A549 (cell line): ENCODE measurements around the gene CREM.

Experiments
- CEBPB ChIP-seq, 2 experiments: fragments of >200 bp in 1 of 2; sonication (Bioruptor Twin) in 1 of 2; formaldehyde crosslinking in 1 of 2; IDR thresholded peaks; 2 replicates each; pipeline ENCODE4 v1.6.1; 2012 to 2016
- EHF ChIP-seq: fragments of 250-450 bp; sonication (Bioruptor Pico); IDR thresholded peaks from 2 replicates; pipeline ENCODE4 v1.5.0; 2020; ENCODE audit warnings: mild to moderate bottlenecking
- ESRRA ChIP-seq: fragments of 150-350 bp; IDR thresholded peaks from 2 replicates; pipeline ENCODE4 v1.6.1; 2014; ENCODE audit warnings: mild to moderate bottlenecking, low read length, borderline replicate concordance
- MAZ ChIP-seq: fragments of 150-350 bp; IDR thresholded peaks from 2 replicates; pipeline ENCODE4 v1.6.1; 2014; ENCODE audit warnings: antibody characterized with exemption, low read depth, low read length, borderline replicate concordance
- MYC ChIP-seq: IDR thresholded peaks from 2 replicates; pipeline ENCODE4 v1.6.1; 2012; ENCODE audit warnings: mild to moderate bottlenecking, inconsistent platforms, low read length, improper control_type of control experiment, borderline replicate concordance
- POLR2A ChIP-seq: IDR thresholded peaks from 2 replicates; pipeline ENCODE4 v1.6.1; 2012; ENCODE audit warnings: mild to moderate bottlenecking, low read length
- POLR2AphosphoS2 ChIP-seq: conservative IDR thresholded peaks from 2 replicates; pipeline ENCODE4 v1.6.1; 2012; ENCODE audit warnings: low read length, improper control_type of control experiment, inconsistent platforms
- RAD21 ChIP-seq, 2 experiments: fragments of >200 bp in 1 of 2; sonication (Bioruptor Twin) in 1 of 2; formaldehyde crosslinking in 1 of 2; IDR thresholded peaks in 1 of 2; conservative IDR thresholded peaks in 1 of 2; 2 replicates in 1 of 2; 3 replicates in 1 of 2; pipeline ENCODE4 v1.6.1; 2012 to 2018; ENCODE audit warnings: inconsistent platforms in 1 of 2
- SMC3 ChIP-seq: fragments of >200 bp; sonication (Bioruptor Twin); formaldehyde crosslinking; IDR thresholded peaks from 3 replicates; pipeline ENCODE4 v1.6.1; 2018; ENCODE audit warnings: inconsistent platforms
- TF ChIP-seq, protein P1 (sequence below): fragments of 250-450 bp; sonication (Bioruptor Pico); IDR thresholded peaks from 2 replicates; pipeline ENCODE4 v1.5.0; 2021; ENCODE audit warnings: mild to moderate bottlenecking, moderate library complexity, borderline replicate concordance
- TF ChIP-seq, protein P2 (sequence below): fragments of >200 bp; sonication (Bioruptor Twin); formaldehyde crosslinking; IDR thresholded peaks from 3 replicates; pipeline ENCODE4 v1.5.1; 2016
- TF ChIP-seq, protein P3 (sequence below): fragments of 150-350 bp; IDR thresholded peaks from 2 replicates; pipeline ENCODE4 v1.6.1; 2014; ENCODE audit warnings: low read depth, mild to moderate bottlenecking, low read length

DNA sequence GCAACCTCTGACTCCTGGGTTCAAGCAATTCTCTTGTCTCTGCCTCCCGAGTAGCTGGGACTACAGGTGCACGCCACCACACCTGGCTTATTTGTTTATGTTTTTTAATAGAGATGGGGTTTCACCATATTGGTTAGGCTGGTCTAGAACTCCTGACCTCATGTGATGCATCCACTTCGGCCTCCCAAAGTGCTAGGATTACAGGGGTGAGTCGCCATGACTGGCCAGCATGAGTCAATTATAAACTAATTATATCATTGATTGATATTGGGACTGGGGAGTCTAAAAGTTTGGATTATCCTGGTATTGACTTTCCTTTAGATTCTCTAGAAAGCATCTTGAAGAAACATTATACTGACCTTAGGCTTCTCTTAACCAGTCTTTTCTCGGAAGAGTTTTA is 135.8 kb downstream of the CREM start:
- no peak for TF ChIP-seq ESRRA
- TF ChIP-seq, protein P1, sequence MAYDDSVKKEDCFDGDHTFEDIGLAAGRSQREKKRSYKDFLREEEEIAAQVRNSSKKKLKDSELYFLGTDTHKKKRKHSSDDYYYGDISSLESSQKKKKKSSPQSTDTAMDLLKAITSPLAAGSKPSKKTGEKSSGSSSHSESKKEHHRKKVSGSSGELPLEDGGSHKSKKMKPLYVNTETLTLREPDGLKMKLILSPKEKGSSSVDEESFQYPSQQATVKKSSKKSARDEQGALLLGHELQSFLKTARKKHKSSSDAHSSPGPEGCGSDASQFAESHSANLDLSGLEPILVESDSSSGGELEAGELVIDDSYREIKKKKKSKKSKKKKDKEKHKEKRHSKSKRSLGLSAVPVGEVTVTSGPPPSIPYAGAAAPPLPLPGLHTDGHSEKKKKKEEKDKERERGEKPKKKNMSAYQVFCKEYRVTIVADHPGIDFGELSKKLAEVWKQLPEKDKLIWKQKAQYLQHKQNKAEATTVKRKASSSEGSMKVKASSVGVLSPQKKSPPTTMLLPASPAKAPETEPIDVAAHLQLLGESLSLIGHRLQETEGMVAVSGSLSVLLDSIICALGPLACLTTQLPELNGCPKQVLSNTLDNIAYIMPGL (CRISPR knock-in tag) = no peak
- TF ChIP-seq, protein P2, sequence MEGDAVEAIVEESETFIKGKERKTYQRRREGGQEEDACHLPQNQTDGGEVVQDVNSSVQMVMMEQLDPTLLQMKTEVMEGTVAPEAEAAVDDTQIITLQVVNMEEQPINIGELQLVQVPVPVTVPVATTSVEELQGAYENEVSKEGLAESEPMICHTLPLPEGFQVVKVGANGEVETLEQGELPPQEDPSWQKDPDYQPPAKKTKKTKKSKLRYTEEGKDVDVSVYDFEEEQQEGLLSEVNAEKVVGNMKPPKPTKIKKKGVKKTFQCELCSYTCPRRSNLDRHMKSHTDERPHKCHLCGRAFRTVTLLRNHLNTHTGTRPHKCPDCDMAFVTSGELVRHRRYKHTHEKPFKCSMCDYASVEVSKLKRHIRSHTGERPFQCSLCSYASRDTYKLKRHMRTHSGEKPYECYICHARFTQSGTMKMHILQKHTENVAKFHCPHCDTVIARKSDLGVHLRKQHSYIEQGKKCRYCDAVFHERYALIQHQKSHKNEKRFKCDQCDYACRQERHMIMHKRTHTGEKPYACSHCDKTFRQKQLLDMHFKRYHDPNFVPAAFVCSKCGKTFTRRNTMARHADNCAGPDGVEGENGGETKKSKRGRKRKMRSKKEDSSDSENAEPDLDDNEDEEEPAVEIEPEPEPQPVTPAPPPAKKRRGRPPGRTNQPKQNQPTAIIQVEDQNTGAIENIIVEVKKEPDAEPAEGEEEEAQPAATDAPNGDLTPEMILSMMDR = no peak
- TF ChIP-seq, protein P3, sequence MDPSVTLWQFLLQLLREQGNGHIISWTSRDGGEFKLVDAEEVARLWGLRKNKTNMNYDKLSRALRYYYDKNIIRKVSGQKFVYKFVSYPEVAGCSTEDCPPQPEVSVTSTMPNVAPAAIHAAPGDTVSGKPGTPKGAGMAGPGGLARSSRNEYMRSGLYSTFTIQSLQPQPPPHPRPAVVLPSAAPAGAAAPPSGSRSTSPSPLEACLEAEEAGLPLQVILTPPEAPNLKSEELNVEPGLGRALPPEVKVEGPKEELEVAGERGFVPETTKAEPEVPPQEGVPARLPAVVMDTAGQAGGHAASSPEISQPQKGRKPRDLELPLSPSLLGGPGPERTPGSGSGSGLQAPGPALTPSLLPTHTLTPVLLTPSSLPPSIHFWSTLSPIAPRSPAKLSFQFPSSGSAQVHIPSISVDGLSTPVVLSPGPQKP = no peak
- TF ChIP-seq POLR2A = no peak
- no peak for TF ChIP-seq SMC3
- no peak for TF ChIP-seq EHF
- TF ChIP-seq MYC = no peak
- no peak for TF ChIP-seq RAD21 (conservative IDR thresholded peaks at IDR 0.05 in 1 of 2, IDR thresholded peaks at IDR 0.05 in 1 of 2)
- TF ChIP-seq CEBPB (IDR thresholded peaks at IDR 0.05) = no peak
- no peak for TF ChIP-seq POLR2AphosphoS2
- TF ChIP-seq MAZ = no peak
